ENCODE data around the gene CSRP1.
"Not testable (repeated sequence)": the region's sequence is repeated elsewhere in the genome, so short reads cannot be mapped to it uniquely, and the experiment has no call there.

The CSRP1 gene

DNA sequence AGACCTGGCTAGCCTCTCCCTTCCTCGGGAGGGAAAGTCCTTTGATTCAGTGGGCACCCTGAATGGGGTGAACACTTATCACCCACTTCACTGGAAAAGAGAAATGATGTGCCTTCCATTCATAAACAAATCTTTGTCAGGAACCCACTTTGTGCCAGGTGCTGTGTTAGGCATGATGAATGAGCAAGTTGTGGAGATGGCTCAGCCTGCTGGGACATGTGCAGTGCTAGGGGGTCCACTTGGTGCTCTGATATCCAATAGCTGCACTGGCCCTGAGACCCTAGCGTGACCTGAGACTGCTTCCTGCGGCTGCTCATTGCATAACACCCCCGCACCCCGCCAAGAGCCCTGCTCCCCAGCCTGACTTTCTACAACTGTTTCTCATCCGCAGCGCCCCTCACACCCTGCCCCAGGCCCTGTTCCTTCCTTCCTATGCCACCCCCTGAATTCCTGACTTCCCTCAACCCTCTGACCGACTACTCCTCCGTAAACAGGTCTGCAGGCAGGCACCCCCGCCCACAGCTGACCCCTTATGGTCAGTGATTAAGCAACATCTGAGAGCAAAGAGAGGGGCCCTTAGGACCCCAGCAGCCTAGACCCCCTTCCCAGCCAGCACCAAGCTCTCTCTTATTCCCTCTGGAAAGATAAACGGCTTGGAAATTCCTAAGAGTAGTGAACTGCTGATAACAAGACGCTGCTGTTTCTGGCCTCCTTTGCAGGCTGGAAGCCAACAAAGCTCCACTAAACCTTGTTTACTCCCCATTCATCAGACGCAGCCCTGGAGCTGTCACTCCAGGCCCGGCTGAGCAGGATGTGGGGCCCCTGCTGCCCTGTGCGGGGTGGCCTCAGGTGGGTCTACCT, 12.9 kb downstream of the CSRP1 start:
- Histone ChIP-seq H3K27ac (ENCODE audit: low read length) (peak overlapping the region; percentile 100), H3K9ac (ENCODE audit: low read length in 2 of 2) (peak overlapping the region; percentile 12 to 42), H3K4me1 (ENCODE audit: control insufficient read depth, insufficient read depth, low read length) (peaks cover 93% of the 10 kb centered on the region), H3K27me3 (ENCODE audit: control insufficient read depth in 1 of 2, insufficient read depth in 2 of 2, low read length in 2 of 2) (no peaks in the 10 kb centered on the region), H3K36me3 (ENCODE audit: control insufficient read depth in 2 of 2, insufficient read depth in 2 of 2, low read length in 2 of 2) (peaks cover 52 to 66% of the 10 kb centered on the region in 2 donors), H3K9me3 (ENCODE audit: control insufficient read depth in 2 of 2, low read length in 2 of 2) (no peaks in the 10 kb centered on the region), H3K4me3 (ENCODE audit: low read length in 2 of 2) (peak overlapping the region in 1 of 2 donors; percentile 44)

- H3K9me3 ChIP-seq (ENCODE audit: control insufficient read depth in 2 of 2, low read length in 2 of 2); H3K27me3 ChIP-seq (ENCODE audit: control insufficient read depth in 1 of 2, insufficient read depth in 2 of 2, low read length in 2 of 2): not testable (repeated sequence)
- Histone ChIP-seq H3K36me3 (ENCODE audit: control insufficient read depth in 2 of 2, insufficient read depth in 2 of 2, low read length in 2 of 2) (peaks cover 55 to 70% of the 10 kb centered on the region in 2 donors), H3K9ac (ENCODE audit: low read length in 2 of 2) (peak overlapping the region; percentile 29 to 44), H3K4me3 (ENCODE audit: low read length in 2 of 2) (peak overlapping the region; percentile 25 to 40), H3K27ac (ENCODE audit: low read length) (peak overlapping the region; percentile 100), H3K4me1 (ENCODE audit: control insufficient read depth, insufficient read depth, low read length) (peaks cover 93% of the 10 kb centered on the region)
Measured at GRCh38 chr1:201493026-201493656, 13.8 kb downstream of the CSRP1 start.

GRCh38 chr1:201491896-201492511, 14.9 kb downstream of the CSRP1 start:
- Histone ChIP-seq H3K9me3 (ENCODE audit: control insufficient read depth in 2 of 2, low read length in 2 of 2) (no peaks in the 10 kb centered on the region), H3K27ac (ENCODE audit: low read length) (peak overlapping the region; percentile 100), H3K4me3 (ENCODE audit: low read length in 2 of 2) (peak overlapping the region in 1 of 2 donors; percentile 40), H3K27me3 (ENCODE audit: control insufficient read depth in 1 of 2, insufficient read depth in 2 of 2, low read length in 2 of 2) (no peaks in the 10 kb centered on the region), H3K36me3 (ENCODE audit: control insufficient read depth in 2 of 2, insufficient read depth in 2 of 2, low read length in 2 of 2) (peaks cover 64 to 79% of the 10 kb centered on the region in 2 donors), H3K9ac (ENCODE audit: low read length in 2 of 2) (peak overlapping the region; percentile 29 to 44), H3K4me1 (ENCODE audit: control insufficient read depth, insufficient read depth, low read length) (peaks cover 96% of the 10 kb centered on the region)

DNA sequence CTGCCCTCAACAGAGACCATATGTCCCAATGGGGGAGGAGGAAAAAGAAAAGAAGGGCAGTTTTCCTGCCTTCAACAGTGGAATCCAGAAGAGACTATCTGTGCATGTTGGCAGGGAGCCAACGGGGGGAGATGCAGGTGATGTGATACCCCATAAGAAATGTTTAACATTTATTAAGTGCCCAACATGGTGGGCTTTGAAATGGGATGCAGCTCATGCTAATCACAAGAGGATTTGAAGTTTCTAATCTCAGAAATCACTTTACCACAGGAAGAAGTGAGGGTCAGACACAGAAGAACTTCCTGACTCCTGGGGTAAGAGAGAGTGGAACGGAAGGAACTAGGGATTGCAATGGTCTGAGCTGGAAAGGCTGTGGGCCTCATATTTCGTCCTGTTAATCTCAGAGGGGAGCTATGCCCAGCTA, 16.2 kb downstream of the CSRP1 start:
- Histone ChIP-seq H3K36me3 (ENCODE audit: control insufficient read depth in 2 of 2, insufficient read depth in 2 of 2, low read length in 2 of 2) (peaks cover 70 to 89% of the 10 kb centered on the region in 2 donors), H3K4me3 (ENCODE audit: low read length in 2 of 2) (peak overlapping the region; percentile 8 to 14), H3K9ac (ENCODE audit: low read length in 2 of 2) (peak overlapping the region in 1 of 2 donors; percentile 23), H3K4me1 (ENCODE audit: control insufficient read depth, insufficient read depth, low read length) (peaks cover 90% of the 10 kb centered on the region), H3K9me3 (ENCODE audit: control insufficient read depth in 2 of 2, low read length in 2 of 2) (no peaks in the 10 kb centered on the region), H3K27me3 (ENCODE audit: control insufficient read depth in 1 of 2, insufficient read depth in 2 of 2, low read length in 2 of 2) (no peaks in the 10 kb centered on the region), H3K27ac (ENCODE audit: low read length) (peak overlapping the region; percentile 100)

DNA sequence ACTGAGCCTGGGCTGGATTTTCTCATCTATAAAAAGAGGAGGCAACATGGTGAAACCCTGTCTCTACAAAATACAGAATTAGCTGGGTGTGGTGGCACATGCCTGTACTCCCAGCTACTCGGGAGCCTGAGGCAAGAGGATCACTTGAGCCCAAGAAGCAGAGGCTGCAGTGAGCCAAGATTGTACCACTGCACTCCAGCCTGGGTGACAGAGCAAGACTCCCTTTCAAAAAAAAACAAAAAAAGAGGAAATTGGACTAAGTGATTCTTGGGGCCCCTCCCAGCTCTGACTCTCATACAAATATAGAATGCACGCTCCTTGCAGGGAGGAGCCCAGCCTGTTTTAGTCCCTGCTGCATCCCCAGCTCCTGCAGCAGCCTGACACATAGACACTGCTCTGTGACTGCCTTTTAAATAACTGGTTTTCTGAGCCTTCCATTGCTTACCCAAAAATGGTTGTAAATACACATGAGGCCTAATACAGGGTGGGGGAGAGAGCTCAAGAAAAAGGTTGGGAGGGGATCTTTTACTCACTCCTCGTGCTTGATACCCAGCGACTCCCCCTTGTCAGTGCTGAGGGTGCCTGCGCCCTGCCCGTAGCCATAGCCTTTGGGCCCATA, 17.2 kb downstream of the CSRP1 start:
- Histone ChIP-seq H3K4me3 (ENCODE audit: low read length in 2 of 2) (peak overlapping the region in 1 of 2 donors; percentile 35), H3K27ac (ENCODE audit: low read length) (peak overlapping the region; percentile 100), H3K9ac (ENCODE audit: low read length in 2 of 2) (peak overlapping the region; percentile 6 to 21), H3K9me3 (ENCODE audit: control insufficient read depth in 2 of 2, low read length in 2 of 2) (no peaks in the 10 kb centered on the region), H3K27me3 (ENCODE audit: control insufficient read depth in 1 of 2, insufficient read depth in 2 of 2, low read length in 2 of 2) (no peaks in the 10 kb centered on the region), H3K36me3 (ENCODE audit: control insufficient read depth in 2 of 2, insufficient read depth in 2 of 2, low read length in 2 of 2) (peaks cover 70 to 89% of the 10 kb centered on the region in 2 donors), H3K4me1 (ENCODE audit: control insufficient read depth, insufficient read depth, low read length) (peaks cover 87% of the 10 kb centered on the region)

- H3K4me1 ChIP-seq (ENCODE audit: control insufficient read depth, insufficient read depth, low read length), result peaks cover 80% of the 10 kb centered on the region
- no peaks in the 10 kb centered on the region for H3K9me3 ChIP-seq (ENCODE audit: control insufficient read depth in 2 of 2, low read length in 2 of 2)
- peaks cover 73 to 89% of the 10 kb centered on the region in 2 donors for H3K36me3 ChIP-seq (ENCODE audit: control insufficient read depth in 2 of 2, insufficient read depth in 2 of 2, low read length in 2 of 2)
- peak overlapping the region in 1 of 2 donors; percentile 8 for H3K4me3 ChIP-seq (ENCODE audit: low read length in 2 of 2)
- no peaks in the 10 kb centered on the region for H3K27me3 ChIP-seq (ENCODE audit: control insufficient read depth in 1 of 2, insufficient read depth in 2 of 2, low read length in 2 of 2)
- peak overlapping the region; percentile 100 for H3K27ac ChIP-seq (ENCODE audit: low read length)
- peak overlapping the region; percentile 5 to 6 for H3K9ac ChIP-seq (ENCODE audit: low read length in 2 of 2)
Measured at GRCh38 chr1:201488830-201489589, 17.9 kb downstream of the CSRP1 start.

- peaks cover 72% of the 10 kb centered on the region for H3K4me1 ChIP-seq (ENCODE audit: control insufficient read depth, insufficient read depth, low read length)
- H3K27ac ChIP-seq (ENCODE audit: low read length), result peak overlapping the region; percentile 100
Measured at GRCh38 chr1:201487742-201488141, 19.2 kb downstream of the CSRP1 start.

DNA sequence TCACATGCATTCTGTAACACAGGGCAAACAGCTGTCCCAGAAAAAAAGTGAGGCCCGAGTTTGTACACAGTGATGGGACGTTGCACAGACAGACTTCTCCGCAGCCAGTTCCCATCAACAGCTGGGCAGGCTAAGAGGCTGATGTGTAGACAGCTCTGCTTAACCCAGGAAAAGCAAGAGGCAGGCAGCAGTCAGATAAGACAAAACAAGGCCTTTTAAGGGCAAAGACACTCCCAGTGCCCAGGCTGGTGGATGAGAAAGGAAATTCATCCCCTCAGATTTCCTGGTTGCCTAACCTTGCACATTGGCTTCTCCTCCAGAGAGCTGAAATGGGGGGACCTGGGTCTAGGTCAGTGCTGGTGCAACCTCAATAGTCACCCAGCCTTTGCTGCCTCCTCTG, 20.7 kb downstream of the CSRP1 start:
- Histone ChIP-seq H3K4me1 (ENCODE audit: control insufficient read depth, insufficient read depth, low read length) (peaks cover 72% of the 10 kb centered on the region), H3K27me3 (ENCODE audit: control insufficient read depth in 1 of 2, insufficient read depth in 2 of 2, low read length in 2 of 2) (no peaks in the 10 kb centered on the region), H3K9ac (ENCODE audit: low read length in 2 of 2) (peak overlapping the region in 1 of 2 donors; percentile 55), H3K36me3 (ENCODE audit: control insufficient read depth in 2 of 2, insufficient read depth in 2 of 2, low read length in 2 of 2) (peaks cover 70 to 77% of the 10 kb centered on the region in 2 donors), H3K9me3 (ENCODE audit: control insufficient read depth in 2 of 2, low read length in 2 of 2) (no peaks in the 10 kb centered on the region), H3K27ac (ENCODE audit: low read length) (peak overlapping the region; percentile 100), H3K4me3 (ENCODE audit: low read length in 2 of 2) (no peak overlapping the region)

More at GRCh38 chr1:201487742-201488141, 19.2 kb downstream of the CSRP1 start:
- Histone ChIP-seq H3K27me3 (ENCODE audit: control insufficient read depth in 1 of 2, insufficient read depth in 2 of 2, low read length in 2 of 2) (no peaks in the 10 kb centered on the region), H3K36me3 (ENCODE audit: control insufficient read depth in 2 of 2, insufficient read depth in 2 of 2, low read length in 2 of 2) (peaks cover 72 to 84% of the 10 kb centered on the region in 2 donors), H3K4me3 (ENCODE audit: low read length in 2 of 2) (no peak overlapping the region), H3K9me3 (ENCODE audit: control insufficient read depth in 2 of 2, low read length in 2 of 2) (no peaks in the 10 kb centered on the region), H3K9ac (ENCODE audit: low read length in 2 of 2) (peak overlapping the region in 1 of 2 donors; percentile 42)

DNA sequence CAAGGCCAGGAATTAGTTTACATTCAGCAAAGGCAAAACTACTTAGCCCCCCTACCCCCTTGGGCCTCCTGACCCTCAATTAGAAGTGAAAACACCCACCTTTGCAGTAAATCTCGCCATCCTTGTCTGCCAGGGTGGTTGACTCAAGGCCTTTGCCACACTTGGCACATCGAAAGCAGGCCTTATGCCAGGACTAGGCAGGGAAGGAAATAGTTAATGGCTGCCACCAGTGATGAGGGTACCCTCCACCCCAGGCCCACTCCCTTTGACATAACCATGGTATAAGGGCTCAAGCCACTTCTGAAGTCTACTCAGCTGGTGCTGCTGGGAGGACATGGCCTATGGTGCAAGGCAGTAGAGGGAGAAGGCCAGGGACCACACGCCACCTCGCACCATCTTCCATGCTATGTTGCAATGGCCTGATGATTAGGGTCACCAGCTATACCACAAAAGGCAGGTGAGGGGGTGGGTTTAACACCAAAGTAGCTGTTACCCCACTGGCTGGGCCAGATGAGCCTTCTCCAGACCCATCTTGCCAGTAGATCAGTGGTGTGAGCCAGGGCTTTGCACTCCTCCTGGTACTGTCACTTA, 21.6 kb downstream of the CSRP1 start:
- H3K4me1 ChIP-seq (ENCODE audit: control insufficient read depth, insufficient read depth, low read length), result peaks cover 70% of the 10 kb centered on the region
- no peaks in the 10 kb centered on the region for H3K9me3 ChIP-seq (ENCODE audit: control insufficient read depth in 2 of 2, low read length in 2 of 2)
- H3K9ac ChIP-seq (ENCODE audit: low read length in 2 of 2), result peak overlapping the region; percentile 7 to 42

More for the DNA sequence above, 21.6 kb downstream of the CSRP1 start:
- Histone ChIP-seq H3K27ac (ENCODE audit: low read length) (peak overlapping the region; percentile 100), H3K27me3 (ENCODE audit: control insufficient read depth in 1 of 2, insufficient read depth in 2 of 2, low read length in 2 of 2) (no peaks in the 10 kb centered on the region), H3K36me3 (ENCODE audit: control insufficient read depth in 2 of 2, insufficient read depth in 2 of 2, low read length in 2 of 2) (peaks cover 66 to 70% of the 10 kb centered on the region in 2 donors), H3K4me3 (ENCODE audit: low read length in 2 of 2) (no peak overlapping the region)

All from stomach smooth muscle (tissue), 2 donors.